Measurements from ENCODE around the gene SPG7. TPM values are rescaled to one million over a fixed set of nuclear protein-coding genes. Genes with fewer than 3 reads are reported as not detected.
A peak's percentile ranks its signal among the peaks of the same experiment; 100 is the strongest.
"Not testable (repeated sequence)": the region's sequence is repeated elsewhere in the genome, so short reads cannot be mapped to it uniquely, and the experiment has no call there.

SPG7 gene
- total RNA-seq, result 109 and 110 TPM in 2 replicates

- H3K9me3 Mint-ChIP-seq, result no peaks in the 10 kb centered on the region
- DNase-seq, result peak; percentile 98
- peaks cover 27% of the 10 kb centered on the region for H3K4me1 Mint-ChIP-seq
- H3K36me3 Mint-ChIP-seq (ENCODE audit: low read depth), result peaks cover 16% of the 10 kb centered on the region
- no peaks in the 10 kb centered on the region for H3K27me3 Mint-ChIP-seq
- H3K4me3 Mint-ChIP-seq, result peak within 1 kb of the TSS; percentile 95
- intact Hi-C loops (cut with micrococcal nuclease), result loop anchor here (1.0 to 5.0 kb wide), 5 partner anchors 18 to 291 kb away; partner anchors contain the start of genes ANKRD11 and ZNF778
- peak within 1 kb of the TSS; percentile 95 for H3K27ac Mint-ChIP-seq
Measured at GRCh38 chr16:89507834-89508590, at the start of gene SPG7. SPG7 (plus strand) TSS chr16:89508403; CDS start chr16:89508418, 15 bp downstream.

GRCh38 chr16:89458551-89458950 lies 49.7 kb upstream of the SPG7 start:
- no peak for DNase-seq
- Mint-ChIP-seq H3K4me3 (peak overlapping the region; percentile 10), H3K36me3 (ENCODE audit: low read depth) (peaks cover 13% of the 10 kb centered on the region), H3K27ac (peak overlapping the region; percentile 77), H3K9me3 (no peaks in the 10 kb centered on the region), H3K27me3 (no peaks in the 10 kb centered on the region), H3K4me1 (peaks cover 39% of the 10 kb centered on the region)
- intact Hi-C loops (cut with micrococcal nuclease), result no loop called here

DNA sequence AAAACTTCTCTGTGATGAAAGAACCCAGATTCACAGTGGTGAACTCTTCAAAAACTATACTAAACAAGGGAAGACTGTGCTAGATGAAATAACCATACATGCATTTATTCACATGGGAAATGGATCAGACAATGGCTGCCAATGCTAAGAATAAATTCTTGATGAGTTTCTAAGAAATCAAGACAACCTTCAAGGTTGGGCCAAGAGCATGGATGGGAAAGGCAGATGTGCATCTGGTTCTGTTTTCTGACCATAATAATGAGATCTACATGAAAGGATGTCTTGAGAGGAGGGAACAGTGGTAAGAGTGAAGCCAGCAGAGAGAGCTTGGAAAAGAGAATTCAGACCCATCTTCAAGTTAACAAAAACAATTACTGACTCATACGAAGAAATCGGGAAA lies 49.2 kb upstream of the SPG7 start:
- intact Hi-C loops (cut with micrococcal nuclease), result no loop called here
- Mint-ChIP-seq H3K36me3 (ENCODE audit: low read depth) (peaks cover 13% of the 10 kb centered on the region), H3K27ac (peak overlapping the region; percentile 77), H3K4me1 (peaks cover 34% of the 10 kb centered on the region), H3K4me3 (peak overlapping the region; percentile 10), H3K27me3 (no peaks in the 10 kb centered on the region), H3K9me3 (no peaks in the 10 kb centered on the region)
- DNase-seq, result no peak

- Mint-ChIP-seq H3K4me3 (no peak overlapping the region), H3K4me1 (peaks cover 34% of the 10 kb centered on the region), H3K36me3 (ENCODE audit: low read depth) (peaks cover 13% of the 10 kb centered on the region), H3K27me3 (no peaks in the 10 kb centered on the region), H3K9me3 (no peaks in the 10 kb centered on the region), H3K27ac (no peak overlapping the region)
- no peak for DNase-seq
- intact Hi-C loops (cut with micrococcal nuclease), result no loop called here
Measured at GRCh38 chr16:89460556-89460955, 47.6 kb upstream of the SPG7 start.

- Mint-ChIP-seq H3K4me1 (peaks cover 38% of the 10 kb centered on the region), H3K36me3 (ENCODE audit: low read depth) (peaks cover 14% of the 10 kb centered on the region)
- H3K9me3 Mint-ChIP-seq; intact Hi-C loops (cut with micrococcal nuclease); DNase-seq; H3K4me3 Mint-ChIP-seq; H3K27me3 Mint-ChIP-seq; H3K27ac Mint-ChIP-seq: not testable (repeated sequence)
Measured at GRCh38 chr16:89461890-89462289, 46.3 kb upstream of the SPG7 start.

DNA sequence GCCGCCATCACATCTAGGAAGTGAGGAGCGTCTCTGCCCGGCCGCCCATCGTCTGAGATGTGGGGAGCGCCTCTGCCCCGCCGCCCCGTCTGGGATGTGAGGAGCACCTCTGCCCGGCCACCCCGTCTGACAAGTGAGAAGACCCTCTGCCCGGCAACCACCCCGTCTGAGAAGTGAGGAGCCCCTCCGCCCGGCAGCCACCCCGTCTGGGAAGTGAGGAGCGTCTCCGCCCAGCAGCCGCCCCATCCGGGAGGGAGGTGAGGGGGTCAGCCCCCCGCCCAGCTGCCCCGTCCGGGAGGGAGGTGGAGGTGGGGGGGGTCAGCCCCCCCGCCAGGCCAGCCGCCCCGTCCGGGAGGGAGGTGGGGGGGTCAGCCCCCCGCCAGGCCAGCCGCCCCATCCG lies 45.6 kb upstream of the SPG7 start:
- intact Hi-C loops (cut with micrococcal nuclease); H3K27ac Mint-ChIP-seq; H3K27me3 Mint-ChIP-seq; H3K9me3 Mint-ChIP-seq; DNase-seq; H3K4me3 Mint-ChIP-seq: not testable (repeated sequence)
- peaks cover 12% of the 10 kb centered on the region for H3K36me3 Mint-ChIP-seq (ENCODE audit: low read depth)
- H3K4me1 Mint-ChIP-seq, result peaks cover 40% of the 10 kb centered on the region

GRCh38 chr16:89463312-89463711 lies 44.9 kb upstream of the SPG7 start:
- H3K4me3 Mint-ChIP-seq; intact Hi-C loops (cut with micrococcal nuclease); DNase-seq; H3K27me3 Mint-ChIP-seq; H3K27ac Mint-ChIP-seq; H3K9me3 Mint-ChIP-seq: not testable (repeated sequence)
- Mint-ChIP-seq H3K4me1 (peaks cover 42% of the 10 kb centered on the region), H3K36me3 (ENCODE audit: low read depth) (peaks cover 11% of the 10 kb centered on the region)

DNA sequence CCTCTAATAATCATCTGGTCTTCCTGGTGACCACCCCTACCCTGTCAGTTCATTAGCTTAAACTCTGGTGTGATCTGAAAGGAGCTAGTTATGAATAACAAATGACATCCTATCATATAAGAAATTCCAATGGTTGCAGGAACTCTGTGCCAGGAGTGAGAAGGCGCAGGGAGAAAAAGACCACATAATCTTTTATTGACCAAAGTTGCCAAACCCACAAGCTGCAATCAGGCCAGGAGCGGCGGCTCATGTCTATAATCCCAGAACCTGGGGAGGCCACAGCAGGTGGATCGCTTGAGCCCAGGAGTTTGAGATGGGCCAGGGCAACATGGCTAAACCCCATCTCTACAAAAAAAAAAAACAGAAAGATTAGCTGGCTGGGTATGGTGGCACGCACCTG lies 41.3 kb upstream of the SPG7 start:
- Mint-ChIP-seq H3K9me3 (no peaks in the 10 kb centered on the region), H3K27ac (peak overlapping the region; percentile 29), H3K4me3 (no peak overlapping the region), H3K36me3 (ENCODE audit: low read depth) (peaks cover 10% of the 10 kb centered on the region), H3K4me1 (peaks cover 36% of the 10 kb centered on the region), H3K27me3 (no peaks in the 10 kb centered on the region)
- no peak for DNase-seq
- intact Hi-C loops (cut with micrococcal nuclease), result no loop called here

DNA sequence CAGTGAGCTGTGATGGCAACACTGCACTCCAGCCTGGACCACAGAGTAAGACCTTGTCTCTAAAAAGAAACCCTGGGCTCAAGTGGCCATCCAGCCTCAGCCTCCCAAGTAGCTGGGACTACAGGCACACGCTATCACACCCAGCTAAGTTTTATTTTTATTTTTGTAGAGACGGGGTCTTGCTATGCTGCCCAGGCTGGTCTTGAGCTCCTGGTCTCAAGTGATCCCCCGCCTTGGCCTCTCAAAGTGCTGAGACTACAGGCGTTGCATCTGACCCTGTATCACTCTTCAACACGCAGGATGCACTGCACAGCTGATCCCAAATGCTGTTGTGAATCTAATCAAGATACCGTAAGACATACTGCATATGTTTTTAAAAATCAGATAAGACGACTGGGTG lies 40.8 kb upstream of the SPG7 start:
- Mint-ChIP-seq H3K4me1 (peaks cover 39% of the 10 kb centered on the region), H3K27ac (peak overlapping the region; percentile 29), H3K27me3 (no peaks in the 10 kb centered on the region), H3K4me3 (no peak overlapping the region), H3K9me3 (no peaks in the 10 kb centered on the region), H3K36me3 (ENCODE audit: low read depth) (peaks cover 10% of the 10 kb centered on the region)
- intact Hi-C loops (cut with micrococcal nuclease), result no loop called here
- no peak for DNase-seq

GRCh38 chr16:89472711-89473075 lies 35.5 kb upstream of the SPG7 start:
- H3K27me3 Mint-ChIP-seq, result no peaks in the 10 kb centered on the region
- peaks cover 48% of the 10 kb centered on the region for H3K4me1 Mint-ChIP-seq
- H3K9me3 Mint-ChIP-seq, result peaks cover 3% of the 10 kb centered on the region
- H3K27ac Mint-ChIP-seq, result no peak overlapping the region
- no peak for DNase-seq
- peaks cover 20% of the 10 kb centered on the region for H3K36me3 Mint-ChIP-seq (ENCODE audit: low read depth)
- no peak overlapping the region for H3K4me3 Mint-ChIP-seq
- intact Hi-C loops (cut with micrococcal nuclease), result no loop called here

DNA sequence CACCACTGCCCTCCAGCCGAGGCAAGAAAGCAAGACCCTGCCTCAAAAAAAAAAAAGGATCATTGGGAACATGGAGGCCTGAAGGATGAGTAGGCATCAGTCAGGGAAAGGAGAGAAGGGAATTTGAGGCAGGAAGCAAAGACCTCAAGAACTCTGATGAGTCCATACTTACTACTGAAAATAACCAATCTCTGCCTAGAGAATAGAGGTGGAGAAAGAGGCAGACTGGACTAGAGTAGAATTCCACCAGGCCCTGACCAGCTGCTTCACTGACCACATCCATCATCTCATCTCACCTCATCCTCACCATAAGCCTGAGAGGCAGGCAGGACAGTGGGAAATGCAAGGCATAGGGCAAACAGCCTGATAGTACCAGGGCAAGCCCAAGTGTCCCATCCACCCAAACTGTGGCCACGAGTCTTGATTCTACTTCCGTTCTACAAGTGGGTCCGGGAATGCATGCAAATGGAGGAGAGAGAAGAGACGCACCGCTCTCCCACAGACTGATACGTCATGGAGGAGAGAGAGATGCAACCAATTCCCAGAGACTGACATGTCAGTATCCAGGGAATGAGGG lies 35.0 kb upstream of the SPG7 start:
- H3K4me3 Mint-ChIP-seq, result no peak overlapping the region
- peaks cover 3% of the 10 kb centered on the region for H3K9me3 Mint-ChIP-seq
- no peak for DNase-seq
- peak overlapping the region; percentile 10 for H3K27ac Mint-ChIP-seq
- H3K27me3 Mint-ChIP-seq, result no peaks in the 10 kb centered on the region
- H3K36me3 Mint-ChIP-seq (ENCODE audit: low read depth), result peaks cover 20% of the 10 kb centered on the region
- intact Hi-C loops (cut with micrococcal nuclease), result no loop called here
- H3K4me1 Mint-ChIP-seq, result peaks cover 49% of the 10 kb centered on the region

- intact Hi-C loops (cut with micrococcal nuclease), result no loop called here
Measured at GRCh38 chr16:89473791-89474414, 34.3 kb upstream of the SPG7 start.

DNA sequence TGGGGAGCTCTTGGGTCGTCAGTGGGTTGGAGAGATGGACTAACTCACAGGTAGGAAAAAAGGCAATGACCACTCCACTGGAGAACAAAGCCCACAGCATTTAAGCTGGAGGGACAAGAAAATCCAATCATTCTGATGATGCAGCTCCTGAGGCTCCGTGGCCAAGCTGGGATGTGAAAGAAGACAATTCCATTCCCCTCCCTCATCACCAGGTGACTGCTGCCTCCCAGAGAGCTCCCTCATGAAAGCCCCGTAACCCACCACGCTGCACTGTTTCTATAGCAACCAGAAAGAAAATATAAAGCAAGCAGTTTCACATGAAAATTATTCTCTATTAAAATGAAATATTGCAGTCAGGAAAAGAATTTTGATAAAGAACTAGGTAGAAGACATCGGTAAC lies 33.1 kb upstream of the SPG7 start:
- Mint-ChIP-seq H3K4me1 (peaks cover 59% of the 10 kb centered on the region), H3K27ac (no peak overlapping the region), H3K4me3 (no peak overlapping the region), H3K36me3 (ENCODE audit: low read depth) (peaks cover 16% of the 10 kb centered on the region), H3K9me3 (peaks cover 3% of the 10 kb centered on the region), H3K27me3 (no peaks in the 10 kb centered on the region)
- intact Hi-C loops (cut with micrococcal nuclease), result no loop called here
- DNase-seq, result no peak

More at GRCh38 chr16:89473791-89474414, 34.3 kb upstream of the SPG7 start:
- DNase-seq, result peak; percentile 62
- Mint-ChIP-seq H3K9me3 (peaks cover 3% of the 10 kb centered on the region), H3K27me3 (no peaks in the 10 kb centered on the region), H3K4me3 (peak overlapping the region; percentile 33), H3K27ac (peak overlapping the region; percentile 90), H3K4me1 (peaks cover 56% of the 10 kb centered on the region), H3K36me3 (ENCODE audit: low read depth) (peaks cover 19% of the 10 kb centered on the region)

- peak overlapping the region; percentile 13 for H3K4me3 Mint-ChIP-seq
- H3K9me3 Mint-ChIP-seq, result peaks cover 3% of the 10 kb centered on the region
- intact Hi-C loops (cut with micrococcal nuclease), result no loop called here
- H3K4me1 Mint-ChIP-seq, result peaks cover 62% of the 10 kb centered on the region
- no peaks in the 10 kb centered on the region for H3K27me3 Mint-ChIP-seq
- H3K27ac Mint-ChIP-seq, result peak overlapping the region; percentile 51
- no peak for DNase-seq
- H3K36me3 Mint-ChIP-seq (ENCODE audit: low read depth), result peaks cover 22% of the 10 kb centered on the region
Measured at GRCh38 chr16:89476379-89476778, 31.8 kb upstream of the SPG7 start.
